Measurements from ENCODE around the gene SNX22.

DNA sequence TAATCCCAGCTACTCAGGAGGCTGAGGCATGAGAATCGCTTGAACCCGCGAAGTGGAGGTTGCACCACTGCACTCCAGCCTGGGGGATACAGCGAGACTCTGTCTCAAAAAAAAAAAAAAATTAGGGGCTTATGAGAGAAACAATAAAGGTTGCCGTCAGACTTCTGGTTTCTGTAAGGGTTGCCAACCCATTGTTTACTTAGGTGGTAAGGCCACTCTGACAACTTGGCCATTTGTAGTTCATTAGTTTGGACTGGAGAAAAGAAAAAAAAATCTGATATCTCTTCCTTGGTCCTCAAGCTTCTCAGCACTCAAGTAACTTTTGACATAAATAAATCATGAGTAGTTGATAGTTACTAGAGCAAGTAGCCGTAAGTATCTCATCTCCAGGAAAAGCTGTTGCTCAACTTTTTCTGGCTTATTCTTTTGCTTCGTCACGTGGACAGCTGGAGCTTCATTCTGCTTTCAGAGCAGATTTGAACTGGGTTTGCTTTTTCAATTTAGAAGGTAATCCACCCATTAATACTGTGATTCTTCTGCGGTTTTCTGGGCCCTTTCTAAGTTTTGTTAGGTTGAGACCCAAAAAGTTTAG lies 46.3 kb upstream of the SNX22 start:
- TF ChIP-seq, protein P1, sequence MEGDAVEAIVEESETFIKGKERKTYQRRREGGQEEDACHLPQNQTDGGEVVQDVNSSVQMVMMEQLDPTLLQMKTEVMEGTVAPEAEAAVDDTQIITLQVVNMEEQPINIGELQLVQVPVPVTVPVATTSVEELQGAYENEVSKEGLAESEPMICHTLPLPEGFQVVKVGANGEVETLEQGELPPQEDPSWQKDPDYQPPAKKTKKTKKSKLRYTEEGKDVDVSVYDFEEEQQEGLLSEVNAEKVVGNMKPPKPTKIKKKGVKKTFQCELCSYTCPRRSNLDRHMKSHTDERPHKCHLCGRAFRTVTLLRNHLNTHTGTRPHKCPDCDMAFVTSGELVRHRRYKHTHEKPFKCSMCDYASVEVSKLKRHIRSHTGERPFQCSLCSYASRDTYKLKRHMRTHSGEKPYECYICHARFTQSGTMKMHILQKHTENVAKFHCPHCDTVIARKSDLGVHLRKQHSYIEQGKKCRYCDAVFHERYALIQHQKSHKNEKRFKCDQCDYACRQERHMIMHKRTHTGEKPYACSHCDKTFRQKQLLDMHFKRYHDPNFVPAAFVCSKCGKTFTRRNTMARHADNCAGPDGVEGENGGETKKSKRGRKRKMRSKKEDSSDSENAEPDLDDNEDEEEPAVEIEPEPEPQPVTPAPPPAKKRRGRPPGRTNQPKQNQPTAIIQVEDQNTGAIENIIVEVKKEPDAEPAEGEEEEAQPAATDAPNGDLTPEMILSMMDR (conservative IDR thresholded peaks at IDR 0.05), result no peak
- no peak for TF ChIP-seq EZH2 (IDR thresholded peaks at IDR 0.05; ENCODE audit: low read depth)
